HCT116 (cell line): ENCODE results near the gene NEMP1. TPM values are rescaled to one million over a fixed set of nuclear protein-coding genes. Genes with fewer than 3 reads are reported as not detected.
A peak's percentile ranks its signal among the peaks of the same experiment; 100 is the strongest.

ENCODE experiments used
- ATAC-seq: fragments of 200-7000 bp; cut with Tn5 transposase; 2 replicates; pipeline ENCODE4 v1.9.1; 2020; ENCODE audit warnings: mild to moderate bottlenecking, moderate library complexity
- BruUV-seq: library from RNA; stranded (reverse); fragments of 400-500 nt; replicated peaks from 2 replicates; lab custom pipeline; 2021; lab: Mats Ljungman, UMichigan
- CTCF ChIA-PET: fragments of 300-600 bp; sonication (Branson Sonifier 250); formaldehyde crosslinking; loops from one replicate; lab custom pipeline; 2021; ENCODE audit warnings: antibody characterized with exemption; lab: Charles Lee
- POLR2A ChIA-PET: fragments of 300-600, 350-600 bp; sonication (Branson Sonifier 250); formaldehyde crosslinking; loops from one replicate; lab custom pipeline; 2021; ENCODE audit warnings: antibody characterized with exemption; lab: Charles Lee
- RAD21 ChIA-PET, 2 experiments: fragments of 300-600 bp; sonication (Branson Sonifier 250); formaldehyde crosslinking; loops; one replicate each; lab custom pipeline; 2023; ENCODE audit warnings: low total read pairs in 2 of 2; ENCODE audit not compliant: uncharacterized antibody in 2 of 2, unreplicated experiment in 2 of 2, low non-redundant PET in 1 of 2; lab: Charles Lee
- DNase-seq: peaks from one replicate; pipeline ENCODE4 v3.0.0-alpha.2; 2010; ENCODE audit warnings: low read depth, low spot score
- H2AFZ ChIP-seq: fragments of 200-600 bp; shearing (Covaris generic), sonication (generic); 2 replicates; pipeline ENCODE4 v1.6.1; 2017; ENCODE audit warnings: low read depth, mixed run types, mixed read lengths, antibody characterized with exemption, low read length; ENCODE audit not compliant: poor library complexity, severe bottlenecking
- H3K27ac ChIP-seq: 2 replicates; pipeline ENCODE4 v1.5.1; 2012; ENCODE audit warnings: low read depth, low read length
- H3K27me3 ChIP-seq: fragments of 200-600 bp; sonication (generic); 2 replicates; pipeline ENCODE4 v1.6.1; 2016; ENCODE audit warnings: mixed run types, low read length, mixed read lengths; ENCODE audit not compliant: insufficient read depth
- H3K36me3 ChIP-seq, 2 experiments: fragments of 200-500 bp in 1 of 2; fragments of 200-600 bp in 1 of 2; sonication (Bioruptor generic) in 1 of 2; sonication (generic) in 1 of 2; 2 replicates each; pipeline versions ENCODE4 v1.5.1 to v1.6.1; 2014 to 2016; ENCODE audit warnings: low read length in 2 of 2, inconsistent platforms in 1 of 2, mixed read lengths in 1 of 2, mixed run types in 1 of 2; ENCODE audit not compliant: insufficient read depth in 2 of 2, control insufficient read depth in 1 of 2
- H3K4me1 ChIP-seq, 2 experiments: fragments of 200-600 bp in 1 of 2; sonication (generic) in 1 of 2; 2 replicates each; pipeline versions ENCODE4 v1.5.1 to v1.6.1; 2012 to 2017; ENCODE audit warnings: low read length in 2 of 2, inconsistent platforms in 1 of 2, mild to moderate bottlenecking in 1 of 2, mixed read lengths in 1 of 2, mixed run types in 1 of 2, moderate library complexity in 1 of 2; ENCODE audit not compliant: insufficient read depth in 2 of 2, control insufficient read depth in 1 of 2
- H3K4me2 ChIP-seq: fragments of 200-600 bp; sonication (generic); 2 replicates; pipeline ENCODE4 v1.6.1; 2017; ENCODE audit warnings: mixed run types, low read length, mixed read lengths
- H3K4me3 ChIP-seq, 2 experiments: fragments of 200-600 bp in 1 of 2; sonication (generic) in 1 of 2; replicated peaks in 1 of 2; 2 replicates each; pipeline ENCODE4 v1.5.1; 2011 to 2016; ENCODE audit warnings: low read length in 2 of 2, control low read depth in 1 of 2, low read depth in 1 of 2, mild to moderate bottlenecking in 1 of 2, mixed read lengths in 1 of 2, mixed run types in 1 of 2
- H3K79me2 ChIP-seq: fragments of 200-600 bp; sonication (generic); 2 replicates; pipeline ENCODE4 v1.6.1; 2017; ENCODE audit warnings: mild to moderate bottlenecking, mixed run types, low read length, moderate library complexity, mixed read lengths; ENCODE audit not compliant: insufficient read depth
- H3K9ac ChIP-seq: fragments of 200-600 bp; sonication (generic); 2 replicates; pipeline ENCODE4 v1.6.1; 2016; ENCODE audit warnings: low read length, mixed read lengths
- H3K9me2 ChIP-seq: fragments of 200-600 bp; sonication (generic), shearing (Covaris generic); 2 replicates; pipeline ENCODE4 v1.6.1; 2017; ENCODE audit warnings: mixed run types, mild to moderate bottlenecking, moderate library complexity; ENCODE audit not compliant: insufficient read depth
- H3K9me3 ChIP-seq, 2 experiments: fragments of 200-500 bp in 1 of 2; fragments of 200-600 bp in 1 of 2; sonication (Bioruptor generic) in 1 of 2; sonication (generic) in 1 of 2; 2 replicates each; pipeline ENCODE4 v1.6.1; 2014 to 2017; ENCODE audit warnings: low read length in 2 of 2, mixed read lengths in 2 of 2, inconsistent platforms in 1 of 2, low read depth in 1 of 2, mild to moderate bottlenecking in 1 of 2, mixed run types in 1 of 2, moderate library complexity in 1 of 2; ENCODE audit not compliant: control insufficient read depth in 1 of 2, insufficient read depth in 1 of 2
- H4K20me1 ChIP-seq: fragments of 200-600 bp; sonication (generic), shearing (Covaris generic); 2 replicates; pipeline ENCODE4 v1.6.1; 2017; ENCODE audit warnings: mixed run types, mild to moderate bottlenecking, moderate library complexity; ENCODE audit not compliant: insufficient read depth
- EGR1 ChIP-seq: IDR thresholded peaks from 2 replicates; pipeline ENCODE4 v1.6.1; 2012; ENCODE audit warnings: low read depth
- ELF1 ChIP-seq: IDR thresholded peaks from 2 replicates; pipeline ENCODE4 v1.6.1; 2012; ENCODE audit warnings: low read depth, borderline replicate concordance
- EZH2 ChIP-seq: fragments of 200-600 bp; sonication (generic); IDR thresholded peaks from 2 replicates; pipeline ENCODE4 v1.6.1; 2017; ENCODE audit warnings: antibody characterized with exemption, mixed run types
- FOSL1 ChIP-seq: IDR thresholded peaks from 2 replicates; pipeline ENCODE4 v1.6.1; 2012; ENCODE audit warnings: low read depth
- POLR2AphosphoS5 ChIP-seq: IDR thresholded peaks from 2 replicates; pipeline ENCODE4 v1.6.1; 2011; ENCODE audit warnings: mild to moderate bottlenecking, low read depth, low read length, moderate library complexity
- RAD21 ChIP-seq: IDR thresholded peaks from 2 replicates; pipeline ENCODE4 v1.6.1; 2012; ENCODE audit warnings: low read depth, mild to moderate bottlenecking
- SIN3A ChIP-seq: IDR thresholded peaks from 2 replicates; pipeline ENCODE4 v1.6.1; 2012; ENCODE audit warnings: low read depth
- SP1 ChIP-seq: IDR thresholded peaks from 2 replicates; pipeline ENCODE4 v1.6.1; 2012; ENCODE audit warnings: low read depth
- SRF ChIP-seq: IDR thresholded peaks from 2 replicates; pipeline ENCODE4 v1.6.1; 2012; ENCODE audit warnings: low read depth
- TCF7L2 ChIP-seq: IDR thresholded peaks from 2 replicates; pipeline ENCODE4 v1.7.0; 2011; ENCODE audit warnings: borderline replicate concordance, inconsistent platforms; ENCODE audit not compliant: insufficient read depth, insufficient read length; ENCODE audit errors: extremely low read depth
- YY1 ChIP-seq: IDR thresholded peaks from 2 replicates; pipeline ENCODE4 v1.6.1; 2011; ENCODE audit warnings: low read length, low read depth, moderate library complexity, mild to moderate bottlenecking; ENCODE audit not compliant: insufficient replicate concordance; ENCODE audit errors: extremely low read depth
- ZNF274 ChIP-seq: fragments of 200-500 bp; sonication (Bioruptor generic); IDR thresholded peaks from 2 replicates; pipeline ENCODE4 v1.6.1; 2014; ENCODE audit warnings: mild to moderate bottlenecking, low read depth, low read length, inconsistent platforms
- intact Hi-C: fragments of 100-400 bp; cut with micrococcal nuclease; formaldehyde crosslinking; loops from 2 replicates; pipeline ENCODE4 v1.10.0; 2022
- total RNA-seq: library from RNA; stranded (reverse); gene quantifications from one replicate; pipeline ENCODE4 v1.2.1, GENCODE V29; 2021; ENCODE audit not compliant: unreplicated experiment
- TF ChIP-seq, protein P1 (sequence below), 3 experiments: fragments of 200-600 bp in 1 of 3; sonication (generic) in 1 of 3; IDR thresholded peaks in 2 of 3; conservative IDR thresholded peaks in 1 of 3; 2 replicates each; pipeline ENCODE4 v1.5.1; 2012 to 2017; ENCODE audit warnings: low read depth in 2 of 3, low read length in 2 of 3, antibody characterized with exemption in 1 of 3, borderline replicate concordance in 1 of 3, control low read depth in 1 of 3, mild to moderate bottlenecking in 1 of 3, mixed read lengths in 1 of 3, mixed run types in 1 of 3, moderate library complexity in 1 of 3; ENCODE audit not compliant: insufficient read depth in 1 of 3
- TF ChIP-seq, protein P2 (sequence below): IDR thresholded peaks from 2 replicates; pipeline ENCODE4 v1.6.1; 2012

Gene NEMP1
- total RNA-seq, 1 experiment from 2014 or later = 35.2 TPM

DNA sequence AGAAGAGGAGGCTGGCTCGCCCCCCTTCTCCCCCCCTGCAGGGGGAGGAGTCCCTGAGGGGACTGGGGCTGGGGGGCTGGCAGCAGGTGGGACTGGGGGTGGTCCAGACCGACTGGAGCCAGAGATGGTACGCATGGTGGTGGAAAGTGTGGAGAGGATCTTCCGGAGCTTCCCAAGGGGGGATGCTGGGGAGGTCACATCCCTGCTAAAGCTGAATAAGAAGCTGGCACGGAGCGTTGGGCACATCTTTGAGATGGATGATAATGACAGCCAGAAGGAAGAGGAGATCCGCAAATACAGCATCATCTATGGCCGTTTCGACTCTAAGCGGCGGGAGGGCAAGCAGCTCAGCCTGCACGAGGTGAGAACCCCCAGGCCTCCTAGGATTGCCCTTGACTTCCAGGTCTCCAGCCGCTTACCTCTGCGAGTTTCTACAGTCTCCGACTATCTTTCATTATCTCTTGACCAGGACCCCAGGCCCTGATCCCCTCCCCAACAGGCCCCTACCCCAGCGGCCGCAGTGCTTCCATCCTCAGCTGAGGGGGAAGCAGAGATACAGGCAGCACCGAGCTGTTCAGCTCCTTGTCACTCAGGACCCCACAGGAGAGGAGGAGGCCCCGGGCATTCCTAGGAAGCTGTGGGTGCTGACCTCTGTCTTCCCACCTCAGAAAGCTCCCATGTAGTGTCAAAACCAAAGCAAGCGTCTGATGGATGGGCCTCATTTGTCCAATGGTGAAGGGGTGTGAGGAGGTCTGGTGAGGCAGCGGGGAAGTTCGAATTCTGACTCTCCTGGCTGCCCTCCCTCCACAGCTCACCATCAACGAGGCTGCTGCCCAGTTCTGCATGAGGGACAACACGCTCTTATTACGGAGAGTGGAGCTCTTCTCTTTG lies 13.3 kb upstream of the NEMP1 start:
- ATAC-seq = no peak
- ChIA-PET POLR2A (interaction anchor here (0.9 to 7.8 kb wide), 2 partner anchors 13 to 14 kb away, joined by 3 to 32 read pairs; partner anchors contain the start of gene NEMP1), RAD21 (interaction anchor here in 1 of 2 experiments (1.6 kb wide), 1 partner anchor 20 kb away, joined by 4 read pairs; the partner anchor contains the start of gene STAT6), CTCF (interaction anchor here (0.9 to 1.7 kb wide), 5 partner anchors 13 to 36 kb away, joined by 3 to 5 read pairs (median 5); partner anchors contain the start of genes NEMP1 and STAT6)
- peak overlapping the region; percentile 90; the same call in 1 of the 2 replicates for H3K4me2 ChIP-seq
- no peaks in the 10 kb centered on the region for H4K20me1 ChIP-seq
- no peaks in the 10 kb centered on the region for H3K27me3 ChIP-seq
- intact Hi-C loops = no loop called here
- H3K4me1 ChIP-seq = peaks cover 48 to 81% of the 10 kb centered on the region in 2 experiments
- H3K9me2 ChIP-seq = no peaks in the 10 kb centered on the region
- no peak overlapping the region for H2AFZ ChIP-seq
- no peak overlapping the region for H3K4me3 ChIP-seq
- DNase-seq = no peak
- TF ChIP-seq, protein P1, sequence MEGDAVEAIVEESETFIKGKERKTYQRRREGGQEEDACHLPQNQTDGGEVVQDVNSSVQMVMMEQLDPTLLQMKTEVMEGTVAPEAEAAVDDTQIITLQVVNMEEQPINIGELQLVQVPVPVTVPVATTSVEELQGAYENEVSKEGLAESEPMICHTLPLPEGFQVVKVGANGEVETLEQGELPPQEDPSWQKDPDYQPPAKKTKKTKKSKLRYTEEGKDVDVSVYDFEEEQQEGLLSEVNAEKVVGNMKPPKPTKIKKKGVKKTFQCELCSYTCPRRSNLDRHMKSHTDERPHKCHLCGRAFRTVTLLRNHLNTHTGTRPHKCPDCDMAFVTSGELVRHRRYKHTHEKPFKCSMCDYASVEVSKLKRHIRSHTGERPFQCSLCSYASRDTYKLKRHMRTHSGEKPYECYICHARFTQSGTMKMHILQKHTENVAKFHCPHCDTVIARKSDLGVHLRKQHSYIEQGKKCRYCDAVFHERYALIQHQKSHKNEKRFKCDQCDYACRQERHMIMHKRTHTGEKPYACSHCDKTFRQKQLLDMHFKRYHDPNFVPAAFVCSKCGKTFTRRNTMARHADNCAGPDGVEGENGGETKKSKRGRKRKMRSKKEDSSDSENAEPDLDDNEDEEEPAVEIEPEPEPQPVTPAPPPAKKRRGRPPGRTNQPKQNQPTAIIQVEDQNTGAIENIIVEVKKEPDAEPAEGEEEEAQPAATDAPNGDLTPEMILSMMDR (IDR thresholded peaks at IDR 0.05 in 2 of 3, conservative IDR thresholded peaks at IDR 0.05 in 1 of 3; ENCODE audit: borderline replicate concordance in 1 of 3, insufficient read depth in 1 of 3, low read depth in 2 of 3, low read length in 2 of 3) = no peak
- TF ChIP-seq FOSL1 (no peak), POLR2AphosphoS5 (no peak), EGR1 (no peak), YY1 (no peak), TCF7L2 (no peak), EZH2 (no peak), SIN3A (no peak), ELF1 (no peak), SRF (no peak), SP1 (no peak), RAD21 (no peak), ZNF274 (no peak)
- TF ChIP-seq, protein P2, sequence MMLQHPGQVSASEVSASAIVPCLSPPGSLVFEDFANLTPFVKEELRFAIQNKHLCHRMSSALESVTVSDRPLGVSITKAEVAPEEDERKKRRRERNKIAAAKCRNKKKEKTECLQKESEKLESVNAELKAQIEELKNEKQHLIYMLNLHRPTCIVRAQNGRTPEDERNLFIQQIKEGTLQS = no peak
- H3K27ac ChIP-seq = peak overlapping the region; percentile 51; the same call in 1 of the 2 replicates
- H3K36me3 ChIP-seq = peaks cover 20 to 35% of the 10 kb centered on the region in 2 experiments; a peak in 3 of 4 replicates
- H3K9ac ChIP-seq = no peak overlapping the region
- no TSS peak for BruUV-seq
- H3K9me3 ChIP-seq = no peaks in the 10 kb centered on the region
- peaks cover 38% of the 10 kb centered on the region for H3K79me2 ChIP-seq
